NCI-H82 treated with DMSO at 0.1 percent for 48 hours (cell line): ENCODE measurements around the gene PPP2R5C.

Source experiments
- DNase-seq: peaks from one replicate; lab custom pipeline; 2025; ENCODE audit not compliant: unreplicated experiment; lab: John Stamatoyannopoulos, UW

Gene PPP2R5C

GRCh38 chr14:101882141-101882935 is 120.8 kb downstream of the PPP2R5C start:
- DNase-seq: no peak

GRCh38 chr14:101884089-101884933 is 122.8 kb downstream of the PPP2R5C start:
- no peak for DNase-seq

GRCh38 chr14:101884934-101885576 is 123.5 kb downstream of the PPP2R5C start:
- no peak for DNase-seq

- DNase-seq: no peak
Observed at GRCh38 chr14:101887219-101887618, 125.7 kb downstream of the PPP2R5C start.

- no peak for DNase-seq
Observed at GRCh38 chr14:101888182-101888581, 126.7 kb downstream of the PPP2R5C start.

GRCh38 chr14:101889366-101889765 is 127.9 kb downstream of the PPP2R5C start:
- no peak for DNase-seq

- no peak for DNase-seq
Observed at GRCh38 chr14:101889898-101890297, 128.4 kb downstream of the PPP2R5C start.

- DNase-seq: no peak
Observed at GRCh38 chr14:101891471-101891870, 130.0 kb downstream of the PPP2R5C start.

- no peak for DNase-seq
Observed at GRCh38 chr14:101893759-101894158, 132.2 kb downstream of the PPP2R5C start.

- DNase-seq: no peak
Observed at GRCh38 chr14:101894365-101895081, 133.0 kb downstream of the PPP2R5C start.

GRCh38 chr14:101895256-101895655 is 133.7 kb downstream of the PPP2R5C start:
- no peak for DNase-seq

- no peak for DNase-seq
Observed at GRCh38 chr14:101897326-101897725, 135.8 kb downstream of the PPP2R5C start.

- no peak for DNase-seq
Observed at GRCh38 chr14:101898416-101898815, 136.9 kb downstream of the PPP2R5C start.

- DNase-seq: no peak
Observed at GRCh38 chr14:101899263-101899662, 137.8 kb downstream of the PPP2R5C start.

GRCh38 chr14:101900253-101900652 is 138.7 kb downstream of the PPP2R5C start:
- no peak for DNase-seq

- no peak for DNase-seq
Observed at GRCh38 chr14:101903111-101903561, 141.6 kb downstream of the PPP2R5C start.

GRCh38 chr14:101905614-101906013 is 144.1 kb downstream of the PPP2R5C start:
- DNase-seq: no peak

- no peak for DNase-seq
Observed at GRCh38 chr14:101906645-101907044, 145.1 kb downstream of the PPP2R5C start.

GRCh38 chr14:101907619-101908018 is 146.1 kb downstream of the PPP2R5C start:
- DNase-seq: no peak

- DNase-seq: no peak
Observed at GRCh38 chr14:101908795-101909194, 147.3 kb downstream of the PPP2R5C start.
